ENCODE data around the gene APC2. TPM values are rescaled to one million over a fixed set of nuclear protein-coding genes. Genes with fewer than 3 reads are reported as not detected.
"Not testable (repeated sequence)": the region's sequence is repeated elsewhere in the genome, so short reads cannot be mapped to it uniquely, and the experiment has no call there.

The APC2 gene
- polyA plus RNA-seq, 4 donors, result 0.58 to 2.1 (median 0.81) TPM; not detected in 1

GRCh38 chr19:1418951-1419738 lies 30.8 kb upstream of the APC2 start:
- H3K4me3 ChIP-seq (ENCODE audit: low read depth in 1 of 3, low read length in 3 of 3), result no peak overlapping the region
- FAIRE-seq, result no peak
- H3K27me3 ChIP-seq (ENCODE audit: control insufficient read depth in 3 of 3, insufficient read depth in 3 of 3, low read length in 3 of 3), result no peaks in the 10 kb centered on the region
- no peaks in the 10 kb centered on the region for H3K9me3 ChIP-seq (ENCODE audit: control insufficient read depth in 2 of 2, insufficient read depth in 1 of 2, low read depth in 1 of 2, low read length in 1 of 2)
- peaks cover 14 to 93% (median 18%) of the 10 kb centered on the region in 3 donors for H3K36me3 ChIP-seq (ENCODE audit: control insufficient read depth in 3 of 3, insufficient read depth in 2 of 3, low read depth in 1 of 3, low read length in 3 of 3)
- H3K4me1 ChIP-seq (ENCODE audit: control insufficient read depth in 3 of 3, insufficient read depth in 2 of 3, low read depth in 1 of 3, low read length in 2 of 3), result peaks cover 7 to 54% (median 14%) of the 10 kb centered on the region in 3 donors
- peak in 1 of 2 donors; percentile 47 for DNase-seq
- WGBS, 3 donors, result 79 to 85% (median 82%) methylated on average over 21 of the region's 21 CpGs
- peak overlapping the region in 1 of 3 donors; percentile 54 for H3K27ac ChIP-seq (ENCODE audit: low read depth in 1 of 3, low read length in 2 of 3)

GRCh38 chr19:1420085-1420484 lies 29.8 kb upstream of the APC2 start:
- H3K36me3 ChIP-seq (ENCODE audit: control insufficient read depth in 3 of 3, insufficient read depth in 2 of 3, low read depth in 1 of 3, low read length in 3 of 3), result peaks cover 15 to 94% (median 18%) of the 10 kb centered on the region in 3 donors
- not testable (repeated sequence) for H3K4me3 ChIP-seq (ENCODE audit: low read depth in 1 of 3, low read length in 3 of 3); H3K9me3 ChIP-seq (ENCODE audit: control insufficient read depth in 2 of 2, insufficient read depth in 1 of 2, low read depth in 1 of 2, low read length in 1 of 2); H3K27me3 ChIP-seq (ENCODE audit: control insufficient read depth in 3 of 3, insufficient read depth in 3 of 3, low read length in 3 of 3); FAIRE-seq; H3K27ac ChIP-seq (ENCODE audit: low read depth in 1 of 3, low read length in 2 of 3); DNase-seq
- H3K4me1 ChIP-seq (ENCODE audit: control insufficient read depth in 3 of 3, insufficient read depth in 2 of 3, low read depth in 1 of 3, low read length in 2 of 3), result peaks cover 7 to 58% (median 14%) of the 10 kb centered on the region in 3 donors
- 96 to 99% (median 97%) methylated on average over 24 to 32 of the region's 43 CpGs for WGBS, 3 donors

GRCh38 chr19:1420590-1420989 lies 29.3 kb upstream of the APC2 start:
- peaks cover 7 to 58% (median 11%) of the 10 kb centered on the region in 3 donors for H3K4me1 ChIP-seq (ENCODE audit: control insufficient read depth in 3 of 3, insufficient read depth in 2 of 3, low read depth in 1 of 3, low read length in 2 of 3)
- FAIRE-seq (no peak), DNase-seq (no peak)
- no peaks in the 10 kb centered on the region for H3K27me3 ChIP-seq (ENCODE audit: control insufficient read depth in 3 of 3, insufficient read depth in 3 of 3, low read length in 3 of 3)
- no peak overlapping the region for H3K27ac ChIP-seq (ENCODE audit: low read depth in 1 of 3, low read length in 2 of 3)
- 89 to 95% (median 91%) methylated on average over 14 to 15 of the region's 15 CpGs for WGBS, 3 donors
- H3K4me3 ChIP-seq (ENCODE audit: low read depth in 1 of 3, low read length in 3 of 3), result no peak overlapping the region
- no peaks in the 10 kb centered on the region for H3K9me3 ChIP-seq (ENCODE audit: control insufficient read depth in 2 of 2, insufficient read depth in 1 of 2, low read depth in 1 of 2, low read length in 1 of 2)
- H3K36me3 ChIP-seq (ENCODE audit: control insufficient read depth in 3 of 3, insufficient read depth in 2 of 3, low read depth in 1 of 3, low read length in 3 of 3), result peaks cover 15 to 98% (median 18%) of the 10 kb centered on the region in 3 donors

GRCh38 chr19:1421218-1421957 lies 28.5 kb upstream of the APC2 start:
- WGBS, 3 donors, result 94 to 95% (median 94%) methylated on average over 37 of the region's 37 CpGs
- Histone ChIP-seq H3K27ac (ENCODE audit: low read depth in 1 of 3, low read length in 2 of 3) (no peak overlapping the region), H3K36me3 (ENCODE audit: control insufficient read depth in 3 of 3, insufficient read depth in 2 of 3, low read depth in 1 of 3, low read length in 3 of 3) (peaks cover 16 to 98% (median 16%) of the 10 kb centered on the region in 3 donors), H3K27me3 (ENCODE audit: control insufficient read depth in 3 of 3, insufficient read depth in 3 of 3, low read length in 3 of 3) (no peaks in the 10 kb centered on the region), H3K4me1 (ENCODE audit: control insufficient read depth in 3 of 3, insufficient read depth in 2 of 3, low read depth in 1 of 3, low read length in 2 of 3) (peaks cover 0 to 54% (median 3%) of the 10 kb centered on the region in 3 donors), H3K4me3 (ENCODE audit: low read depth in 1 of 3, low read length in 3 of 3) (no peak overlapping the region), H3K9me3 (ENCODE audit: control insufficient read depth in 2 of 2, insufficient read depth in 1 of 2, low read depth in 1 of 2, low read length in 1 of 2) (no peaks in the 10 kb centered on the region)
- no peak for DNase-seq
- FAIRE-seq, result no peak

GRCh38 chr19:1421958-1422305 lies 28.0 kb upstream of the APC2 start:
- no peak for DNase-seq
- no peak for FAIRE-seq
- no peaks in the 10 kb centered on the region for H3K27me3 ChIP-seq (ENCODE audit: control insufficient read depth in 3 of 3, insufficient read depth in 3 of 3, low read length in 3 of 3)
- no peak overlapping the region for H3K4me3 ChIP-seq (ENCODE audit: low read depth in 1 of 3, low read length in 3 of 3)
- WGBS, 3 donors, result 87 to 91% (median 91%) methylated on average over 20 to 22 of the region's 22 CpGs
- H3K4me1 ChIP-seq (ENCODE audit: control insufficient read depth in 3 of 3, insufficient read depth in 2 of 3, low read depth in 1 of 3, low read length in 2 of 3), result peaks cover 0 to 48% (median 0%) of the 10 kb centered on the region in 3 donors
- H3K9me3 ChIP-seq (ENCODE audit: control insufficient read depth in 2 of 2, insufficient read depth in 1 of 2, low read depth in 1 of 2, low read length in 1 of 2), result no peaks in the 10 kb centered on the region
- H3K27ac ChIP-seq (ENCODE audit: low read depth in 1 of 3, low read length in 2 of 3), result no peak overlapping the region
- peaks cover 16 to 98% (median 17%) of the 10 kb centered on the region in 3 donors for H3K36me3 ChIP-seq (ENCODE audit: control insufficient read depth in 3 of 3, insufficient read depth in 2 of 3, low read depth in 1 of 3, low read length in 3 of 3)

- WGBS, 3 donors, result 76 to 84% (median 77%) methylated on average over 16 of the region's 16 CpGs
Measured at GRCh38 chr19:1422360-1422759, 27.6 kb upstream of the APC2 start.

GRCh38 chr19:1422943-1423342 lies 27.0 kb upstream of the APC2 start:
- Histone ChIP-seq H3K27ac (ENCODE audit: low read depth in 1 of 3, low read length in 2 of 3) (no peak overlapping the region), H3K27me3 (ENCODE audit: control insufficient read depth in 3 of 3, insufficient read depth in 3 of 3, low read length in 3 of 3) (no peaks in the 10 kb centered on the region), H3K36me3 (ENCODE audit: control insufficient read depth in 3 of 3, insufficient read depth in 2 of 3, low read depth in 1 of 3, low read length in 3 of 3) (peaks cover 16 to 98% (median 17%) of the 10 kb centered on the region in 3 donors), H3K4me1 (ENCODE audit: control insufficient read depth in 3 of 3, insufficient read depth in 2 of 3, low read depth in 1 of 3, low read length in 2 of 3) (peaks cover 0 to 38% (median 0%) of the 10 kb centered on the region in 3 donors), H3K9me3 (ENCODE audit: control insufficient read depth in 2 of 2, insufficient read depth in 1 of 2, low read depth in 1 of 2, low read length in 1 of 2) (no peaks in the 10 kb centered on the region), H3K4me3 (ENCODE audit: low read depth in 1 of 3, low read length in 3 of 3) (no peak overlapping the region)
- 87 to 94% (median 94%) methylated on average over 21 to 24 of the region's 24 CpGs for WGBS, 3 donors
- no peak for FAIRE-seq
- DNase-seq, result no peak

More at GRCh38 chr19:1422360-1422759, 27.6 kb upstream of the APC2 start:
- Histone ChIP-seq H3K27ac (ENCODE audit: low read depth in 1 of 3, low read length in 2 of 3) (no peak overlapping the region), H3K27me3 (ENCODE audit: control insufficient read depth in 3 of 3, insufficient read depth in 3 of 3, low read length in 3 of 3) (no peaks in the 10 kb centered on the region), H3K9me3 (ENCODE audit: control insufficient read depth in 2 of 2, insufficient read depth in 1 of 2, low read depth in 1 of 2, low read length in 1 of 2) (no peaks in the 10 kb centered on the region), H3K4me3 (ENCODE audit: low read depth in 1 of 3, low read length in 3 of 3) (no peak overlapping the region), H3K36me3 (ENCODE audit: control insufficient read depth in 3 of 3, insufficient read depth in 2 of 3, low read depth in 1 of 3, low read length in 3 of 3) (peaks cover 16 to 98% (median 17%) of the 10 kb centered on the region in 3 donors), H3K4me1 (ENCODE audit: control insufficient read depth in 3 of 3, insufficient read depth in 2 of 3, low read depth in 1 of 3, low read length in 2 of 3) (peaks cover 0 to 44% (median 0%) of the 10 kb centered on the region in 3 donors)
- no peak for FAIRE-seq
- DNase-seq, result no peak

- DNase-seq (no peak), FAIRE-seq (no peak)
- Histone ChIP-seq H3K9me3 (ENCODE audit: control insufficient read depth in 2 of 2, insufficient read depth in 1 of 2, low read depth in 1 of 2, low read length in 1 of 2) (no peaks in the 10 kb centered on the region), H3K27me3 (ENCODE audit: control insufficient read depth in 3 of 3, insufficient read depth in 3 of 3, low read length in 3 of 3) (no peaks in the 10 kb centered on the region), H3K27ac (ENCODE audit: low read depth in 1 of 3, low read length in 2 of 3) (peak overlapping the region in 1 of 3 donors; percentile 47), H3K4me3 (ENCODE audit: low read depth in 1 of 3, low read length in 3 of 3) (no peak overlapping the region), H3K36me3 (ENCODE audit: control insufficient read depth in 3 of 3, insufficient read depth in 2 of 3, low read depth in 1 of 3, low read length in 3 of 3) (peaks cover 17 to 98% (median 18%) of the 10 kb centered on the region in 3 donors), H3K4me1 (ENCODE audit: control insufficient read depth in 3 of 3, insufficient read depth in 2 of 3, low read depth in 1 of 3, low read length in 2 of 3) (peaks cover 0 to 32% (median 0%) of the 10 kb centered on the region in 3 donors)
- WGBS, 3 donors, result 88 to 93% (median 91%) methylated on average over 39 to 40 of the region's 40 CpGs
Measured at GRCh38 chr19:1423436-1424191, 26.3 kb upstream of the APC2 start.

Data from small intestine (tissue), 7 donors.